Calu3 (cell line): ENCODE results near the gene PEAK1. TPM values are rescaled to one million over a fixed set of nuclear protein-coding genes. Genes with fewer than 3 reads are reported as not detected.

Source experiments
- BruUV-seq: library from RNA; stranded (reverse); fragments of 400-500 nt; replicated peaks from 2 replicates; lab custom pipeline; 2021; lab: Mats Ljungman, UMichigan
- CTCF ChIA-PET: fragments of 300-600 bp; sonication (Branson Sonifier 250); formaldehyde crosslinking; loops from one replicate; lab custom pipeline; 2022; ENCODE audit warnings: antibody characterized with exemption; lab: Charles Lee
- DNase-seq: peaks from one replicate; pipeline ENCODE4 v3.0.0; 2022
- H3K27ac Mint-ChIP-seq: one replicate; pipeline ENCODE4 v1.8.0; 2022; ENCODE audit warnings: mixed read lengths; ENCODE audit not compliant: unreplicated experiment
- H3K27me3 Mint-ChIP-seq: one replicate; pipeline ENCODE4 v1.8.0; 2022; ENCODE audit warnings: mixed read lengths; ENCODE audit not compliant: unreplicated experiment
- H3K36me3 Mint-ChIP-seq: one replicate; pipeline ENCODE4 v1.8.0; 2022; ENCODE audit warnings: mild to moderate bottlenecking, moderate library complexity, mixed read lengths; ENCODE audit not compliant: insufficient read depth, unreplicated experiment
- H3K4me1 Mint-ChIP-seq: one replicate; pipeline ENCODE4 v1.8.0; 2022; ENCODE audit warnings: mild to moderate bottlenecking, low read depth, mixed read lengths; ENCODE audit not compliant: unreplicated experiment
- H3K4me3 Mint-ChIP-seq: one replicate; pipeline ENCODE4 v1.8.0; 2022; ENCODE audit warnings: mild to moderate bottlenecking, low read depth, moderate library complexity, mixed read lengths; ENCODE audit not compliant: unreplicated experiment
- H3K9me3 Mint-ChIP-seq: one replicate; pipeline ENCODE4 v1.8.0; 2022; ENCODE audit warnings: low read depth, mixed read lengths; ENCODE audit not compliant: unreplicated experiment
- CTCF ChIP-seq: fragments of 200-600 bp; IDR thresholded peaks from one replicate; pipeline ENCODE4 v1.8.0; 2022; ENCODE audit warnings: antibody characterized with exemption; ENCODE audit not compliant: unreplicated experiment
- intact Hi-C: fragments of 100-400 bp; cut with micrococcal nuclease; formaldehyde crosslinking; loops from one replicate; pipeline ENCODE4 v1.10.0; 2022; ENCODE audit not compliant: unreplicated experiment
- total RNA-seq: library from RNA; stranded (reverse); gene quantifications from 2 replicates; pipeline ENCODE4 v1.2.3, GENCODE V29; 2022

The PEAK1 gene
- total RNA-seq, 1 experiment from 2014 or later, result 54.3 TPM

- no peaks in the 10 kb centered on the region for H3K9me3 Mint-ChIP-seq
- H3K4me1 Mint-ChIP-seq, result peaks cover 9% of the 10 kb centered on the region
- CTCF ChIA-PET, result interaction anchor here (0.7 kb wide), 1 partner anchor 115 kb away, joined by 3 read pairs; no protein-coding TSS in a partner anchor
- intact Hi-C loops, result no loop called here
- DNase-seq, result no peak
- no peaks in the 10 kb centered on the region for H3K27me3 Mint-ChIP-seq
- no peak for TF ChIP-seq CTCF
- H3K27ac Mint-ChIP-seq, result no peak overlapping the region
- no peaks in the 10 kb centered on the region for H3K36me3 Mint-ChIP-seq
- H3K4me3 Mint-ChIP-seq, result no peak overlapping the region
- no TSS peak for BruUV-seq
Observed at GRCh38 chr15:77219841-77220240, 200.1 kb downstream of the PEAK1 start.

- H3K27ac Mint-ChIP-seq, result no peak overlapping the region
- no TSS peak for BruUV-seq
- no peaks in the 10 kb centered on the region for H3K36me3 Mint-ChIP-seq
- no peak for DNase-seq
- no peak for TF ChIP-seq CTCF
- no peaks in the 10 kb centered on the region for H3K9me3 Mint-ChIP-seq
- intact Hi-C loops, result no loop called here
- CTCF ChIA-PET, result interaction anchor here (0.9 kb wide), 1 partner anchor 23 kb away, joined by 3 read pairs; no protein-coding TSS in a partner anchor
- H3K27me3 Mint-ChIP-seq, result no peaks in the 10 kb centered on the region
- H3K4me3 Mint-ChIP-seq, result no peak overlapping the region
- no peaks in the 10 kb centered on the region for H3K4me1 Mint-ChIP-seq
Observed at GRCh38 chr15:77209221-77209620, 210.7 kb downstream of the PEAK1 start.

GRCh38 chr15:77208241-77208640 is 211.7 kb downstream of the PEAK1 start:
- no peak for TF ChIP-seq CTCF
- DNase-seq, result no peak
- no peaks in the 10 kb centered on the region for H3K36me3 Mint-ChIP-seq
- BruUV-seq, result no TSS peak
- H3K9me3 Mint-ChIP-seq, result no peaks in the 10 kb centered on the region
- CTCF ChIA-PET, result no interaction called here
- intact Hi-C loops, result no loop called here
- H3K4me1 Mint-ChIP-seq, result no peaks in the 10 kb centered on the region
- no peak overlapping the region for H3K27ac Mint-ChIP-seq
- H3K4me3 Mint-ChIP-seq, result no peak overlapping the region
- no peaks in the 10 kb centered on the region for H3K27me3 Mint-ChIP-seq

- no peak overlapping the region for H3K4me3 Mint-ChIP-seq
- CTCF ChIA-PET, result no interaction called here
- no peak overlapping the region for H3K27ac Mint-ChIP-seq
- H3K36me3 Mint-ChIP-seq, result no peaks in the 10 kb centered on the region
- H3K9me3 Mint-ChIP-seq, result peaks cover 8% of the 10 kb centered on the region
- TF ChIP-seq CTCF, result no peak
- intact Hi-C loops, result no loop called here
- no peaks in the 10 kb centered on the region for H3K4me1 Mint-ChIP-seq
- no peak for DNase-seq
- no peaks in the 10 kb centered on the region for H3K27me3 Mint-ChIP-seq
- BruUV-seq, result no TSS peak
Observed at GRCh38 chr15:77201665-77202064, 218.2 kb downstream of the PEAK1 start.
